A549 (cell line): Measurements from ENCODE around the gene GUCA1A.

Experiments used
- EP300 ChIP-seq, 2 experiments: fragments of >200 bp; sonication (Bioruptor Twin); formaldehyde crosslinking; IDR thresholded peaks; 2 replicates in 1 of 2; 3 replicates in 1 of 2; pipeline ENCODE4 v1.6.1; 2016 to 2017
- PHF8 ChIP-seq: fragments of 200-600 bp; sonication (generic); IDR thresholded peaks from 2 replicates; pipeline ENCODE4 v1.6.1; 2016; ENCODE audit warnings: low read depth, mild to moderate bottlenecking, antibody characterized with exemption, moderate library complexity, borderline replicate concordance
- POLR2A ChIP-seq: IDR thresholded peaks from 2 replicates; pipeline ENCODE4 v1.6.1; 2012; ENCODE audit warnings: mild to moderate bottlenecking, low read length
- POLR2AphosphoS2 ChIP-seq: conservative IDR thresholded peaks from 2 replicates; pipeline ENCODE4 v1.6.1; 2012; ENCODE audit warnings: low read length, improper control_type of control experiment, inconsistent platforms
- TF ChIP-seq, protein P1 (sequence below): fragments of 200-600 bp; sonication (generic); IDR thresholded peaks from 2 replicates; pipeline ENCODE4 v1.6.1; 2016; ENCODE audit warnings: antibody characterized with exemption, mild to moderate bottlenecking, moderate library complexity
- TF ChIP-seq, protein P2 (sequence below): IDR thresholded peaks from 2 replicates; pipeline ENCODE4 v1.6.1; 2012
- TF ChIP-seq, protein P3 (sequence below): IDR thresholded peaks from 2 replicates; pipeline ENCODE4 v1.6.1; 2012
- TF ChIP-seq, protein P4 (sequence below): fragments of >200 bp; sonication (Bioruptor Twin); formaldehyde crosslinking; IDR thresholded peaks from 2 replicates; pipeline ENCODE4 v1.6.1; 2016

DNA sequence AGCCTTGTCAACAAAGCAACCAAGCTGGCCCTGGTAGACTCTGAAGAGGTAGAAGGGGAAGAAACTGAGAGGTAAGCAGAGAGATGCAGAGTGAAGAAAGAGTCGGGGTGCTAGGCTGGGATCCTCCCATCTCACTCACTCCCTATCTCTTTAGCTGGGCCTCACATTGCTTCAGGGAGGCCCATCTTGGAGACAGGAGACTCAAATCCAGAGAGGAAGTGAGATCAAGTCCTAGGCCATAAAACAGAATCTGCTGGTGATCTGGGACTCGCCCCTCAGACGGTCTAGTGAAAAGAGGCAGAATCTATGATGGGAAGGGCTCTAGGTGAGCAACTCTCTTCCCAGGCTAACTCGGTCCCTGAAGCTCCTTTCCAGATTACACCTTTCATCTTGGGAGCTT lies 22.3 kb downstream of the GUCA1A start:
- TF ChIP-seq POLR2A (no peak), PHF8 (no peak), EP300 (IDR thresholded peaks at IDR 0.05) (no peak), POLR2AphosphoS2 (no peak)
- TF ChIP-seq, protein P1, sequence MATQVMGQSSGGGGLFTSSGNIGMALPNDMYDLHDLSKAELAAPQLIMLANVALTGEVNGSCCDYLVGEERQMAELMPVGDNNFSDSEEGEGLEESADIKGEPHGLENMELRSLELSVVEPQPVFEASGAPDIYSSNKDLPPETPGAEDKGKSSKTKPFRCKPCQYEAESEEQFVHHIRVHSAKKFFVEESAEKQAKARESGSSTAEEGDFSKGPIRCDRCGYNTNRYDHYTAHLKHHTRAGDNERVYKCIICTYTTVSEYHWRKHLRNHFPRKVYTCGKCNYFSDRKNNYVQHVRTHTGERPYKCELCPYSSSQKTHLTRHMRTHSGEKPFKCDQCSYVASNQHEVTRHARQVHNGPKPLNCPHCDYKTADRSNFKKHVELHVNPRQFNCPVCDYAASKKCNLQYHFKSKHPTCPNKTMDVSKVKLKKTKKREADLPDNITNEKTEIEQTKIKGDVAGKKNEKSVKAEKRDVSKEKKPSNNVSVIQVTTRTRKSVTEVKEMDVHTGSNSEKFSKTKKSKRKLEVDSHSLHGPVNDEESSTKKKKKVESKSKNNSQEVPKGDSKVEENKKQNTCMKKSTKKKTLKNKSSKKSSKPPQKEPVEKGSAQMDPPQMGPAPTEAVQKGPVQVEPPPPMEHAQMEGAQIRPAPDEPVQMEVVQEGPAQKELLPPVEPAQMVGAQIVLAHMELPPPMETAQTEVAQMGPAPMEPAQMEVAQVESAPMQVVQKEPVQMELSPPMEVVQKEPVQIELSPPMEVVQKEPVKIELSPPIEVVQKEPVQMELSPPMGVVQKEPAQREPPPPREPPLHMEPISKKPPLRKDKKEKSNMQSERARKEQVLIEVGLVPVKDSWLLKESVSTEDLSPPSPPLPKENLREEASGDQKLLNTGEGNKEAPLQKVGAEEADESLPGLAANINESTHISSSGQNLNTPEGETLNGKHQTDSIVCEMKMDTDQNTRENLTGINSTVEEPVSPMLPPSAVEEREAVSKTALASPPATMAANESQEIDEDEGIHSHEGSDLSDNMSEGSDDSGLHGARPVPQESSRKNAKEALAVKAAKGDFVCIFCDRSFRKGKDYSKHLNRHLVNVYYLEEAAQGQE, result no peak
- TF ChIP-seq, protein P2, sequence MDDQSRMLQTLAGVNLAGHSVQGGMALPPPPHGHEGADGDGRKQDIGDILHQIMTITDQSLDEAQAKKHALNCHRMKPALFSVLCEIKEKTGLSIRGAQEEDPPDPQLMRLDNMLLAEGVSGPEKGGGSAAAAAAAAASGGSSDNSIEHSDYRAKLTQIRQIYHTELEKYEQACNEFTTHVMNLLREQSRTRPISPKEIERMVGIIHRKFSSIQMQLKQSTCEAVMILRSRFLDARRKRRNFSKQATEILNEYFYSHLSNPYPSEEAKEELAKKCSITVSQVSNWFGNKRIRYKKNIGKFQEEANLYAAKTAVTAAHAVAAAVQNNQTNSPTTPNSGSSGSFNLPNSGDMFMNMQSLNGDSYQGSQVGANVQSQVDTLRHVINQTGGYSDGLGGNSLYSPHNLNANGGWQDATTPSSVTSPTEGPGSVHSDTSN, result no peak
- TF ChIP-seq, protein P3, sequence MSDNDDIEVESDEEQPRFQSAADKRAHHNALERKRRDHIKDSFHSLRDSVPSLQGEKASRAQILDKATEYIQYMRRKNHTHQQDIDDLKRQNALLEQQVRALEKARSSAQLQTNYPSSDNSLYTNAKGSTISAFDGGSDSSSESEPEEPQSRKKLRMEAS, result no peak
- TF ChIP-seq, protein P4, sequence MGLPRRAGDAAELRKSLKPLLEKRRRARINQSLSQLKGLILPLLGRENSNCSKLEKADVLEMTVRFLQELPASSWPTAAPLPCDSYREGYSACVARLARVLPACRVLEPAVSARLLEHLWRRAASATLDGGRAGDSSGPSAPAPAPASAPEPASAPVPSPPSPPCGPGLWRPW, result no peak
